GM11168 (cell line): ENCODE results near the gene PCDH18.

Experiments
- in situ Hi-C: fragments of 300-500 bp; cut with MboI; formaldehyde crosslinking; loops from one replicate; pipeline ENCODE4 v1.12.0; 2022; ENCODE audit warnings: low sequenced_read_pairs; ENCODE audit not compliant: unreplicated experiment

Gene PCDH18

GRCh38 chr4:137474711-137475301, 57.5 kb downstream of the PCDH18 start:
- in situ Hi-C loops, result no loop called here

- in situ Hi-C loops, result no loop called here
Observed at GRCh38 chr4:137471895-137472294, 60.4 kb downstream of the PCDH18 start.

- in situ Hi-C loops, result no loop called here
Observed at GRCh38 chr4:137471461-137471860, 60.8 kb downstream of the PCDH18 start.

- in situ Hi-C loops, result no loop called here
Observed at GRCh38 chr4:137470806-137471205, 61.5 kb downstream of the PCDH18 start.
